Measurements from ENCODE around the gene ZXDC. TPM values are rescaled to one million over a fixed set of nuclear protein-coding genes. Genes with fewer than 3 reads are reported as not detected.

Gene ZXDC
- total RNA-seq, 1 donor from 2014 or later: 40.7 TPM

GRCh38 chr3:126452213-126452612 lies 23.5 kb downstream of the ZXDC start:
- no peak for DNase-seq

- DNase-seq: no peak
These were observed 24.2 kb downstream of the ZXDC start for GRCh38 chr3:126451511-126451910.

GRCh38 chr3:126450744-126451143 lies 24.9 kb downstream of the ZXDC start:
- no peak for DNase-seq

GRCh38 chr3:126450219-126450618 lies 25.5 kb downstream of the ZXDC start:
- no peak for DNase-seq

- DNase-seq: no peak
These were observed 26.1 kb downstream of the ZXDC start for GRCh38 chr3:126449621-126450051.

- no peak for DNase-seq
These were observed 26.9 kb downstream of the ZXDC start for GRCh38 chr3:126448893-126449180.

- DNase-seq: no peak
These were observed 27.4 kb downstream of the ZXDC start for GRCh38 chr3:126448136-126448892.

GRCh38 chr3:126447456-126448106 lies 28.1 kb downstream of the ZXDC start:
- DNase-seq: no peak

- DNase-seq: no peak
These were observed 28.9 kb downstream of the ZXDC start for GRCh38 chr3:126446791-126447190.

- no peak for DNase-seq
These were observed 29.4 kb downstream of the ZXDC start for GRCh38 chr3:126446301-126446700.

- DNase-seq: no peak
These were observed 30.2 kb downstream of the ZXDC start for GRCh38 chr3:126445506-126445905.

GRCh38 chr3:126442856-126443242 lies 32.8 kb downstream of the ZXDC start:
- no peak for DNase-seq

GRCh38 chr3:126442094-126442855 lies 33.4 kb downstream of the ZXDC start:
- DNase-seq: peak; percentile 15

GRCh38 chr3:126441256-126441880 lies 34.3 kb downstream of the ZXDC start:
- no peak for DNase-seq

- no peak for DNase-seq
These were observed 35.0 kb downstream of the ZXDC start for GRCh38 chr3:126440709-126440995.

GRCh38 chr3:126439968-126440708 lies 35.6 kb downstream of the ZXDC start:
- DNase-seq: no peak

GRCh38 chr3:126439346-126439967 lies 36.2 kb downstream of the ZXDC start:
- DNase-seq: no peak

- no peak for DNase-seq
These were observed 36.9 kb downstream of the ZXDC start for GRCh38 chr3:126438746-126439145.

- no peak for DNase-seq
These were observed 37.5 kb downstream of the ZXDC start for GRCh38 chr3:126438186-126438585.

GRCh38 chr3:126436826-126437717 lies 38.6 kb downstream of the ZXDC start:
- DNase-seq: no peak

All from occipital lobe (tissue), 2 donors.